ENCODE measurements around the gene SYNE2. TPM values are rescaled to one million over a fixed set of nuclear protein-coding genes. Genes with fewer than 3 reads are reported as not detected.
"Not testable (repeated sequence)": the region's sequence is repeated elsewhere in the genome, so short reads cannot be mapped to it uniquely, and the experiment has no call there.

Gene SYNE2
- total RNA-seq, 2 experiments from 2014 or later = 25.2 to 30.9 TPM

DNA sequence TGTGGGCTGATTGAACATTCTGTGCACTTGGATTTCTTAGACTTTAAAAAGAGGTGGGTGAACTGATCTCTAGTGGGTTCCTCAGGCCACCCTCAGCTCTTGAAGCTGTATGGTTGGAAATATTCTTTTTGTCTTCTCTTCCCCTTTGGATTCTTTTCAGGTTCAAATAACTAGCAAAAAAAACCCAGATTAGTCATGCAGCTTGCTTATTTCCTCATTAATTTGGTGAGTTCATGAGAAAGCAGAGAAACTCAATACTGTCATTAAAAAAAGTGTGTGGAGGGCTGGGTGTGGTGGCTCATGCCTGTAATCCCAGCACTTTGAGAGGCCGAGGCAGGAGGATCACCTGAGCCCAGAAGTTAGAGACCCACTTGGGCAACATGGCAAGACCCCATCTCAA is 258.0 kb downstream of the SYNE2 start:
- Mint-ChIP-seq H3K4me3 (no peak overlapping the region), H3K9me3 (no peaks in the 10 kb centered on the region), H3K36me3 (peaks cover 7% of the 10 kb centered on the region), H3K27me3 (no peaks in the 10 kb centered on the region), H3K4me1 (no peaks in the 10 kb centered on the region), H3K27ac (no peak overlapping the region)
- DNase-seq = no peak

DNA sequence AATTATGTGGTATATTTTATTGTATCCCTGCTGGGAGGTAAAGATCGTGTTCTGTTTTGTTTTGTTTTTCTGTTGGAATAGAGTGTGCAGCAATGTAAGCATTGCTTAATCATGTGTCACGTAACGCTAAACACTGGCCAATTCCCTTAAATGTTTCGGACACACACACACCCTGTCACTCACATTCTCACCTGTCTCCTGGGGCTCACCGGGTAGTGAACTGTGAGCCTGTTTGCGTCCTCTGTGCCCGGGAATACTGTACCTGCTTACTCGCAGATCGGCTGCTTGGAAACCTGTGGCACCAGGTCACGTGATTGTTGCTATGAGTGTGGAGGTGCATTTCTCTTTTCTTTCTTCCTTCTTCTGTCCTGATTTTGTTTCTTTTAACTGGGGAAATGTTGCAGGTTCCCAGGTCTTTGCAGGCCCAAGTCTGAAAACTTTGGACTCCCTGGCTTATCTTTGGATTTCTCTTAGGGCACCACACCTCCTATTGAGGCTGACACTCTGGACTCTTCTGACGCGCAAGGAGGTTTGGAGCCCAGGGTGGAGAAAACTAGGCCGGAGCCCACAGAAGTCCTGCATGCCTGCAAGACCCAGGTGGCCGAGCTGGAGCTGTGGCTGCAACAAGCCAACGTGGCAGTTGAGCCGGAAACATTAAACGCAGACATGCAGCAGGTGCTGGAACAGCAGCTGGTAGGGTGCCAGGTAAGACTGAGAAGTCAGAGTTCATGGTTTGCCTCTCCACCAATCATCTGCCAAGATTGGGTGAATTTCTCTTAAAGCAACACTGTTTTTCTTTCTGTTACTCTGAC is 260.3 kb downstream of the SYNE2 start:
- no peak for DNase-seq
- Mint-ChIP-seq H3K27me3 (no peaks in the 10 kb centered on the region), H3K36me3 (peaks cover 4% of the 10 kb centered on the region), H3K9me3 (no peaks in the 10 kb centered on the region), H3K4me1 (no peaks in the 10 kb centered on the region), H3K4me3 (no peak overlapping the region), H3K27ac (no peak overlapping the region)

DNA sequence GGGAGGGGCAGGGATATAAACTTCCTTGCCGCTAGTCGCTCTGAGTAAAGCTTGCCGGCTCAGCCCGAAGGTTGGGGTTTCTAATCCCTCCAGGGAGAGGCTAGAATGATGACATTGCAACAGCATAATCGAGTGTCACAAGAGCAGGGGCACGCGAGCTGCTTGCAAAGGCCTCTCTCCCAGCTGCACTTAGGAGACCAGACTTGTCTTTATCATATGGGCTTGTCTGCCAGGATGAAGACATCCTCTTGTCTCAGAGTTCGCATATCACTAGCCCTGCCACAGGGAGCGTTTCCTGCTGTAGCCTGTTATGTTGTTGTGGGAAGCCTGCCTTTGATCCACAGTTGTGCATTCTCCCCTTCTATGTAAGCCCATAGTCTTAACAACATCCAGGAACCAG is 261.4 kb downstream of the SYNE2 start:
- Mint-ChIP-seq H3K27ac (no peak overlapping the region), H3K4me3 (no peak overlapping the region), H3K4me1 (no peaks in the 10 kb centered on the region), H3K27me3 (no peaks in the 10 kb centered on the region), H3K36me3 (peaks cover 6% of the 10 kb centered on the region), H3K9me3 (no peaks in the 10 kb centered on the region)
- no peak for DNase-seq

GRCh38 chr14:64114796-64115195 is 262.0 kb downstream of the SYNE2 start:
- no peak for DNase-seq
- Mint-ChIP-seq H3K36me3 (peaks cover 6% of the 10 kb centered on the region), H3K27me3 (no peaks in the 10 kb centered on the region), H3K4me3 (no peak overlapping the region), H3K27ac (no peak overlapping the region), H3K4me1 (no peaks in the 10 kb centered on the region), H3K9me3 (no peaks in the 10 kb centered on the region)

DNA sequence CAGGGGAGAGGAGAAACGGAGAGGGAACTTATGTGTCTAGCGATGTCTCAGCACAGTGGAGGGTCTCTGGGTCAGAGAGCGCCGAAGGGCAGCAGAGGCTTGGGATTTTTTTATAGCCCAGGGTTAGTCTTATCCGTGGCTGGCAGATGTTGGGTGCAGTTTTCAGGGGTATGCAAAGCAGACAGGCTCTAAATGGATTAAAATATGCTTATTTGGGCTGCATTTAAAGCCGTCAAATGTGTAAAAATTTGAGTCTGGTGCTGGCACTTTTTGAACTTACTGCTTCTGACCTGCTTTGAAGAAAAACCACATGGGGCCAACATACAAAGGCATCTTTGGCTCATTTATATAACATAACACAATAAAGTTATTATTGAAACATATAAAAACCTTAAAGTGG is 262.6 kb downstream of the SYNE2 start:
- no peak overlapping the region for H3K4me3 Mint-ChIP-seq
- H3K4me1 Mint-ChIP-seq = no peaks in the 10 kb centered on the region
- H3K27ac Mint-ChIP-seq = peak overlapping the region; percentile 34
- peaks cover 6% of the 10 kb centered on the region for H3K36me3 Mint-ChIP-seq
- no peak for DNase-seq
- no peaks in the 10 kb centered on the region for H3K27me3 Mint-ChIP-seq
- H3K9me3 Mint-ChIP-seq = no peaks in the 10 kb centered on the region

DNA sequence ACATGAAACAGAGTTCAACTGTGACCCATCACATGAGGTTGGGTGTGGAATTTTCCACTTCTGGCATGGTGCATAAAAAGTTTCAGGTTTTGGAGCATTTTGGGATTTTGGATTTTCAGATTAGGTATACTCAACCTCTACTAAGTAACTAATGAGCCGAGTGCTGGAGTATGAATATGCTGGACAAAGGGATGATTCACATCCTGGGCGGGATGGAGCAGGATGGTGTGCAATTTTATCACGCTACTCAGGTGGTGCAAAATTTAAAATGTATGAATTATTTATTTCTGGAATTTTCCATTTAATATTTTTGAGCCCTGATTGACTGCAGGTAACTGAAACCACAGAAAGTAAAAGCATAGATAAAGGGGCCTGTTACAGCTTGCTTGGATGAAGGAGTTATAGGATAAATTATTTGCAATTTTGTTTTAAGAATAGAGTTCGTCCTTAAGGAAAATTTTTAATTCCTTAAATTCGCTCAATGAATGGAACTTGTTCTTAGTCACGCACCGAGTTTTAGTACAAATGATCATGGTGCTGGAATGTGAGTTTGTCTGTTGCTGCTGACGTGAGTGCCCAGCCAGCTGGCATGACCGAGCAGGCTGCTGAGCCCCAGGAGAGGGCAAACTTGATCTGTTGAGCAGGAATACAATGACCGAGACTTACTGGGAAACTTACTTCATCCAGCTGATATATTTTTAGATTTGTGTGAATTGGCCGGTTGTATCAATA is 265.0 kb downstream of the SYNE2 start:
- Mint-ChIP-seq H3K27me3 (no peaks in the 10 kb centered on the region), H3K9me3 (no peaks in the 10 kb centered on the region), H3K4me3 (no peak overlapping the region), H3K36me3 (peaks cover 6% of the 10 kb centered on the region), H3K4me1 (no peaks in the 10 kb centered on the region), H3K27ac (no peak overlapping the region)
- DNase-seq = no peak

DNA sequence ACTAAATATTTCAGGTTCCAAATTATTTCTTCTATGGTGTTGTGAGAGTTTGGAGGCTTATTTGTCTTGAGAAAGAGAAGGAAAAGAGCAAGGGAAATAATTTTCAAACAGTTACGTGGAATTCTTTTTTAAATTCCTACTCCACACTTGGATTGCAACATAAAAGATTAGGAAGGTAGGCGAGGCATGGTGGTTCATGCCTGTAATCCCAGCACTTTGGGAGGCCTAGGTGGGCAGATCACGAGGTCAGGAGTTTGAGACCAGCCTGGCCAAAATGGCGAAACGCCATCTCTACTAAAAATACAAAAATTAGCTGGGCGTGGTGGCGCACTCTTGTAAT is 265.6 kb downstream of the SYNE2 start:
- H3K4me1 Mint-ChIP-seq, H3K4me3 Mint-ChIP-seq, H3K9me3 Mint-ChIP-seq, H3K27ac Mint-ChIP-seq, DNase-seq, H3K27me3 Mint-ChIP-seq: not testable (repeated sequence)
- H3K36me3 Mint-ChIP-seq = peaks cover 10% of the 10 kb centered on the region

- H3K4me1 Mint-ChIP-seq = no peaks in the 10 kb centered on the region
- no peak overlapping the region for H3K27ac Mint-ChIP-seq
- no peaks in the 10 kb centered on the region for H3K9me3 Mint-ChIP-seq
- H3K4me3 Mint-ChIP-seq = no peak overlapping the region
- H3K36me3 Mint-ChIP-seq = peaks cover 10% of the 10 kb centered on the region
- DNase-seq = no peak
- H3K27me3 Mint-ChIP-seq = no peaks in the 10 kb centered on the region
Observed at GRCh38 chr14:64118892-64119291, 266.1 kb downstream of the SYNE2 start.

GRCh38 chr14:64119500-64119899 is 266.7 kb downstream of the SYNE2 start:
- no peaks in the 10 kb centered on the region for H3K27me3 Mint-ChIP-seq
- H3K9me3 Mint-ChIP-seq = no peaks in the 10 kb centered on the region
- DNase-seq = no peak
- H3K27ac Mint-ChIP-seq = no peak overlapping the region
- peaks cover 10% of the 10 kb centered on the region for H3K36me3 Mint-ChIP-seq
- no peaks in the 10 kb centered on the region for H3K4me1 Mint-ChIP-seq
- no peak overlapping the region for H3K4me3 Mint-ChIP-seq

GRCh38 chr14:64119980-64120379 is 267.2 kb downstream of the SYNE2 start:
- no peak for DNase-seq
- H3K36me3 Mint-ChIP-seq = peaks cover 10% of the 10 kb centered on the region
- H3K4me1 Mint-ChIP-seq = no peaks in the 10 kb centered on the region
- H3K27me3 Mint-ChIP-seq = no peaks in the 10 kb centered on the region
- H3K9me3 Mint-ChIP-seq = no peaks in the 10 kb centered on the region
- H3K4me3 Mint-ChIP-seq = no peak overlapping the region
- no peak overlapping the region for H3K27ac Mint-ChIP-seq

DNA sequence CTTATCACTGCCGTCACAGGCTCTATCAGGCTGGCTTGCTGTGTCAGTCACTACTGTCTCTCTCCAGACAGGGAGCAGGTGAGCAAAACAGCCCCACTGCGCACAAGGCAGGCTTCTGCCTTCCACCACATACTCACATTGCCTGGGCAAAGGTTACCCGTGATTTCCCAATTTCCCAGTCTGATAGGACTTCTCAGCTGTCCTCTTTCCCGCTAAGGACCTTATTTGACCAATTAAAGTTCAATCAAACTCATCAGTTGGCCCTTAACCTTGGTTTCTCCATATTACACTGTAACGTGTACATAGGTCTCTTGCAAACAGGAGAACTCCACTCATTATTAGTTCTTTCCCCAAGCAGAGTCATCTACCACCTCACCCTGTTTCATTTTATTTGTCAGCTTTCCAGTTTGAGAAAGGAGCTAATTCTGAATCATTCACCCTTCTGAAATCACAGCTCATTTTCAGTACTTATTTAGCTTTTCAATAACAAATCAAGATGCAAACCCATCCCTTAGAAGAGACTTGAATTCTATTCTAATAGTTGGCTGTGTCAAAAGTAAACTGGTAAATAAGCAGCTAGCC is 270.5 kb downstream of the SYNE2 start:
- Mint-ChIP-seq H3K9me3 (no peaks in the 10 kb centered on the region), H3K27ac (peak overlapping the region; percentile 34), H3K36me3 (peaks cover 11% of the 10 kb centered on the region), H3K4me1 (no peaks in the 10 kb centered on the region), H3K4me3 (no peak overlapping the region), H3K27me3 (no peaks in the 10 kb centered on the region)
- no peak for DNase-seq

DNA sequence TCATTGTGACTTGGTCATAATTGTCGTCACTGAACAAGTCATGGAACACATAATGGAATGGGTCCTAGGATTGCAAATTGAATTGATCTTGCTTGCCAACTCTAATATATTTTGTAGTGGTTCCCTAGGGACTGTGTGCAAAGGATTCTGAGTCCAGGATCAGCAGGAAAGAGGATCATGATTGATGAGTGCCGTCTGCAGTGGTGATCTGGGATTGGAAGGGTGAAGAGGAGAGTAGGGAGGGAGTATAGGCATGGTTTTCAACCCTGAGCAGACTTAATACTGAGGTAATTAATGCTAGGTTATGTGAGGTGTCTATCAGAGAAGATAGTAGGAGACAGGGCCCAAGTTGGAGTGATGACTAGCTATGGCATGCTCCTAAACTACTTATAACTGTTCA is 272.5 kb downstream of the SYNE2 start:
- Mint-ChIP-seq H3K4me1 (no peaks in the 10 kb centered on the region), H3K4me3 (no peak overlapping the region), H3K9me3 (no peaks in the 10 kb centered on the region), H3K36me3 (peaks cover 15% of the 10 kb centered on the region), H3K27ac (no peak overlapping the region), H3K27me3 (no peaks in the 10 kb centered on the region)
- no peak for DNase-seq

GRCh38 chr14:64126548-64126947 is 273.7 kb downstream of the SYNE2 start:
- no peaks in the 10 kb centered on the region for H3K9me3 Mint-ChIP-seq
- H3K36me3 Mint-ChIP-seq = peaks cover 15% of the 10 kb centered on the region
- no peaks in the 10 kb centered on the region for H3K4me1 Mint-ChIP-seq
- no peak overlapping the region for H3K4me3 Mint-ChIP-seq
- H3K27ac Mint-ChIP-seq = no peak overlapping the region
- DNase-seq = no peak
- no peaks in the 10 kb centered on the region for H3K27me3 Mint-ChIP-seq

- no peak for DNase-seq
- H3K9me3 Mint-ChIP-seq = no peaks in the 10 kb centered on the region
- H3K36me3 Mint-ChIP-seq = peaks cover 9% of the 10 kb centered on the region
- H3K4me3 Mint-ChIP-seq = no peak overlapping the region
- H3K4me1 Mint-ChIP-seq = no peaks in the 10 kb centered on the region
- no peaks in the 10 kb centered on the region for H3K27me3 Mint-ChIP-seq
- no peak overlapping the region for H3K27ac Mint-ChIP-seq
Observed at GRCh38 chr14:64137657-64138290, 285.0 kb downstream of the SYNE2 start.

- Mint-ChIP-seq H3K27ac (peak overlapping the region; percentile 30), H3K9me3 (no peaks in the 10 kb centered on the region), H3K27me3 (no peaks in the 10 kb centered on the region), H3K4me3 (no peak overlapping the region), H3K4me1 (no peaks in the 10 kb centered on the region), H3K36me3 (no peaks in the 10 kb centered on the region)
- no peak for DNase-seq
Observed at GRCh38 chr14:64147126-64147790, 294.5 kb downstream of the SYNE2 start.
